ENCODE results near the gene UNC13D.

UNC13D gene

GRCh38 chr17:75825748-75826370 lies 18.3 kb downstream of the UNC13D start:
- Histone ChIP-seq H3K27ac (peak overlapping the region in 4 of 21 experiments; percentile 36 to 78 (median 42)), H3K4me3 (no peak overlapping the region)

- peak overlapping the region in 9 of 21 experiments; percentile 20 to 55 (median 41) for H3K27ac ChIP-seq
- H3K4me3 ChIP-seq, result no peak overlapping the region
These were observed 19.1 kb downstream of the UNC13D start for GRCh38 chr17:75825149-75825552.

GRCh38 chr17:75824666-75825065 lies 19.5 kb downstream of the UNC13D start:
- peak overlapping the region in 9 of 21 experiments; percentile 20 to 55 (median 41) for H3K27ac ChIP-seq
- no peak overlapping the region for H3K4me3 ChIP-seq

- Histone ChIP-seq H3K4me3 (no peak overlapping the region), H3K27ac (peak overlapping the region in 3 of 21 experiments; percentile 15 to 49 (median 39))
These were observed 20.1 kb downstream of the UNC13D start for GRCh38 chr17:75824050-75824552.

DNA sequence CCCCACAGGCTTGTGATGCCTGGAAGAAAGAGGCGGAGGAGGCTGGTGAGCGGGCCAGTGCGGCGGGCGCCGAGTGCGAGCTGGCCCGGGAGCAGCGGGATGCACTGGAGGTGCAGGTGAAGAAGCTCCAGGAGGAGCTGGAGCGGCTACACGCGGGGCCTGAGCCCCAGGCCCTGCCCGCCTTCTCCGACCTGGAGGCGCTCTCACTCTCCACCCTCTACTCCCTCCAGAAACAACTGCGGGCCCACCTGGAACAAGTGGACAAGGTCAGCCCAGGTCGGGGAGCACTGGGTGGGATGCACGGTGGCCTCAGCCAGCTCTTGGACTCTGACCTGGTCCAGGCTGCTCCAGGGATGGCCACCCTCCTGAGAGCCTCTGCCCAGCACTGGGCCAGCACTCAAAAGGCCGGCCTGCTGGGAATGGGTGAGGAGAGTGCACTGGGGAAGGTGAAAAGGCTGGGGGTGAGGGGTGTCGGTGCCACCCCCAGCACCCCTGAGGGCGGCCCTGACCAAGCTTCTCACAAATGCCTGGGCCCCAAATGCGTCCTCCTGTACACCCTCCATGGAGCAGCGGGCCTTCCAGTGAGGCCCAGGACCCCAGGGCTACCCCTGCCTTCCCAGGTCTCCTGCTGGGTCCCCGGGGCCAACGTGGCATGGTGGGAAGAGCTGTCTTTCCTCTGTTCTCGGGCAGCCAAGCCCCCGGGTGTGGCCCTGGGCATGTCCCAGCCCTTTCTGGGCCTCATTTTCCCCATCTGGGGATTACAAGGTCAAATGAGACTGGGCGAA lies 20.8 kb downstream of the UNC13D start:
- H3K4me3 ChIP-seq, result no peak overlapping the region
- peak overlapping the region in 6 of 21 experiments; percentile 15 to 60 (median 43) for H3K27ac ChIP-seq

GRCh38 chr17:75822800-75823166 lies 21.4 kb downstream of the UNC13D start:
- peak overlapping the region in 9 of 21 experiments; percentile 18 to 60 (median 37) for H3K27ac ChIP-seq

DNA sequence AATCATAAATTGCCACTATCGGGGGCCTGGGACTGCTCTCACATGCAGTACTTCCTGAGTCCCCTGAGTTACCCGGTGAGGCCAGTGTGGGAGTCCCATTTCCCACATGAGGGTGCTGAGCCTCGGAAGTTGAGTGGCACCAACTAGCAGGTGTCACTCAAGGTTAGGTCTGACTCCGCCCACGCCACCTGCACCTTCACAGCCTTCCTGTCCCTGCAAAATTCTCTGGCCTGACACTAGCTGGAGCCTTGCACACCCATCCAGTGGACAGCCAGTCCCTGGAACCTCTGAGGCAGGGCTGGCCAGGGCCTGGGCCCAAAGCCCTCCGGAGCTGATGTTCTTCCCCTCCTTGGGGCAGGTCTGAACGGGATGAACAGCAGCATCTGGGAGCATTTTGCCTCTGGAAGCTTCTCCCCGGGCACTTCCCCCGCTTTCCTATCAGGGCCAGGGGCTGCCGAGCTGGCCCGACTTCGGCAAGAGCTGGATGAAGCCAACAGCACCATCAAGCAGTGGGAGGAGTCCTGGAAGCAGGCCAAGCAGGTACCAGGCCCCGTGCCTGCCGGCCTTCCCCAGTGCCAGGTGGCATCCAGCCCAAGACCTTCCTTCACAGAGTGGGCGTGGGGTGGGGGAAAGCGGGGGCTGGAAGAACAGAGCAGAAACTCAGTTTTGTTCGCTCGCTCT lies 21.9 kb downstream of the UNC13D start:
- H3K27ac ChIP-seq, result peak overlapping the region in 11 of 21 experiments; percentile 18 to 60 (median 32)
- H3K4me3 ChIP-seq, result no peak overlapping the region

More at GRCh38 chr17:75822800-75823166, 21.4 kb downstream of the UNC13D start:
- no peak overlapping the region for H3K4me3 ChIP-seq

GRCh38 chr17:75821552-75821951 lies 22.7 kb downstream of the UNC13D start:
- Histone ChIP-seq H3K27ac (peak overlapping the region in 5 of 21 experiments; percentile 26 to 60 (median 37)), H3K4me3 (no peak overlapping the region)

DNA sequence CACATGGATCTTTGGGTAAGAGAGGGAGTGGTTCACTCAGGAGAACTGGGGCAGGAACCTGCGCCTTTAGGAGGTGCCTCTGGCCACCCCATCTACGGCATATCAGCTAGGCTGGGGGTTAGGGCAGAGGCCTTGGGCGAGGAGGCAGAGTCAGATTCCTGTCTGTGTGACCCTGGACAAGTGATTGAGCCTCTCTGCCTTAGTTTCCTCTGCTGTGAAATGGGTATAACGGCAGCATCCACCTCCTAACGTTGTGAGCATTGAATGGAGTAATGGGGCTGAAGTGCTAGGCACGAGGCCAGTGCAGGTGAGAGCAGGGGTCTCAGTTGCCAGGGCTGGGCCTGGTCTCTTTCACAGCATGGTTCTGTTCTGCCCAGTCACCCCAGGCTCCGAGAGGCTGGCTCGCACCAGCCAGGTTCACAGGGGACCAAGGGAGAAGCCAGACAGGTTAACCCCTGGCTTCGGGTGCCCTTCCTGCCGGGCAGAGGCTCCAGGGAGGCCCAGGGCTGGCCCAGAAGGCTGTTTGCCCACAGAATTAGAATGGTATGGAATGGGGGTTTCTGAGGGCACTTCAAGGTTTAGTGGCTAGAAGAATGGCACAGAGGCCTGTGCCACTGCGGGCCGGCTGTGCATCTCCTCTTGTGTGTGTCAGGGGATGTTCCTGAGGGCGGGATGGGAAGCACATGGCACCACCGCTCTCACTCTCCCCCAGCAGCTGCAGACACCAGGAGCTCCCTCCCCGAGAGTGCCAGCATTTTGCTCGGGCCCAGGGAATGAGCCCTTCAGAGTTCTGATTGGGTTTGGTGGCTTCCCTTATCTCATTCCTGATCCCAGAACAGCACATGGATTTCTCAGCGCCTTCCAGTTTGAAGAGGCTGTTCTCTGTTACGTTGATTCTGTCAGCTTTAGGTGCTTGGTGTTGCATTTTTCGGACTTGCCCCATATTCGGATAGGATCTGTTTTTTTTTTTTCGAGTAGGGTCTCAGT lies 23.8 kb downstream of the UNC13D start:
- Histone ChIP-seq H3K4me3 (no peak overlapping the region), H3K27ac (peak overlapping the region in 6 of 21 experiments; percentile 7 to 55 (median 34))

- Histone ChIP-seq H3K4me3 (no peak overlapping the region), H3K27ac (peak overlapping the region in 6 of 21 experiments; percentile 7 to 55 (median 33))
These were observed 24.5 kb downstream of the UNC13D start for GRCh38 chr17:75819678-75820077.

- Histone ChIP-seq H3K4me3 (no peak overlapping the region), H3K27ac (peak overlapping the region in 4 of 21 experiments; percentile 5 to 38 (median 28))
These were observed 25.1 kb downstream of the UNC13D start for GRCh38 chr17:75819116-75819515.

- Histone ChIP-seq H3K27ac (peak overlapping the region in 2 of 21 experiments; percentile 13 to 20), H3K4me3 (no peak overlapping the region)
These were observed 25.8 kb downstream of the UNC13D start for GRCh38 chr17:75818326-75818885.

DNA sequence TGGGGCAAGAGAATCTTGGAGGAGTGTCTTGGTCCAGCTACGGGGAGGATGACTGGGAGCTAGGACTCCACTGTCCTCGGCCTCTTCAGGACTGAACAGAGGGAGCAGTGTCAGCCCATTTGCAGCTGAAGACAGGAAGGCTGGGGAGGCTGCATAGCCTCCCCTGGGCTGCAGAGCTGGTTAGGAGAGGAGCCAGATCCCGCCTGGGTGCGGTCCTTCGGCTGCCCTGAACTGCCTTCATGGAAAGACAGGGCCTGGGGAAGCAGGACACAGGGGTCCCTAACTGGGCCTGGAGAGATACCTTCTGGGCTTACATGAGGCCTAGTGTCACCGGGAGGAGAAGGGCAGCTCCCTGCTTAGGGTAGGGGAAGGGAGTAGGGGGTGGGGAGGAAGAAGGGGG lies 26.6 kb downstream of the UNC13D start:
- peak overlapping the region in 1 of 21 experiments; percentile 13 for H3K27ac ChIP-seq
- no peak overlapping the region for H3K4me3 ChIP-seq

GRCh38 chr17:75816693-75817092 lies 27.5 kb downstream of the UNC13D start:
- Histone ChIP-seq H3K27ac (no peak overlapping the region), H3K4me3 (no peak overlapping the region)

DNA sequence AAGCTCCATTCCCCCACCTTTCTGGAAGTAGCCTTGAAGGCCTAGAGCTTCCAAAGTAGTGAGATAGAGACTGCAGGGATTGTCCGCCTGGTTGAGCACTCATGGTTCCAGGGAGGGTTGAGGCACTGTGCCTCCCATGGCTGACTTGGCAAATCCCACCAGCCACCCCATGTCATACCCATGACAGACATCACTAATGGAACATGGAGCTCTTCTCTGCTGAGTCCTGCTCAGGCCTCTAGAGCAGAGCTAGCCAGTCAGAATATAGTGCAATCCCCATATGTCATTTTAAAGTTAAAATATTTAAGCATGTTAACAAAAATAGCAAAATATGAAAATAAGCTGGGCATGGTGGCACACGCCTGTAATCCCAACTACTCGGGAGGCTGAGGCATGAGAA lies 28.8 kb downstream of the UNC13D start:
- Histone ChIP-seq H3K4me3 (no peak overlapping the region), H3K27ac (peak overlapping the region in 5 of 21 experiments; percentile 16 to 67 (median 51))

DNA sequence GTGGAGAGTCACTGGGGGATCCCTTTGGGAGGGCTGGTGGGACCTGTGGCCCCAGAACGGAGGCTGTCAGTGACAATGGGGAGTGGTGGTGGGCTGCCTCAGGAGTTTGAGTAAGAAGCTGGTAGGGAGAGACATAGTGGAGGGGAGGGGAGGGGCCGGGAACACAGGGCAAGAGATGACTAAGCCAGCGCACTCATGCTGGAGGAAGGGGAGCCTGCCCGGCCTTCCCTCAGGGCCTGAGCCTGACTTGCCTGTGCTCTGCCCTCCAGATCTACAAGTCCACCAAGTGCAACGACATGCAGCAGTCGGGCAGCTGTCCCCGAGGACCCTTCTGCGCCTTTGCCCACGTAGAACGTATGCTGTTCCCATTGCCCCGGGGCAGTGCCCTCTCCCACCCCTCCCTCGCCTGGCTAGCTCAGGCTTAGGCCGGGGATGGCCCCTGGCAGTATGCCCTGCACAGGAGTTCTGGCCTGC lies 29.3 kb downstream of the UNC13D start:
- H3K27ac ChIP-seq, result peak overlapping the region in 10 of 21 experiments; percentile 16 to 67 (median 40)
- no peak overlapping the region for H3K4me3 ChIP-seq

GRCh38 chr17:75814021-75814395 lies 30.2 kb downstream of the UNC13D start:
- no peak overlapping the region for H3K4me3 ChIP-seq
- H3K27ac ChIP-seq, result peak overlapping the region in 5 of 21 experiments; percentile 6 to 69 (median 58)

Measured in skin epidermis (tissue), 12 donors.